Hepatocyte (in vitro differentiated cells): ENCODE data around the gene GPR39. TPM values are rescaled to one million over a fixed set of nuclear protein-coding genes. Genes with fewer than 3 reads are reported as not detected.

Experiments
- DNase-seq: peaks from one replicate; pipeline ENCODE4 v3.0.0-alpha.2; 2016; ENCODE audit warnings: low spot score
- H2AFZ ChIP-seq: fragments of 200-600 bp; sonication (generic); 2 replicates; pipeline ENCODE4 v1.6.0; 2016; ENCODE audit warnings: antibody characterized with exemption, mild to moderate bottlenecking
- H3K27ac ChIP-seq: fragments of 200-600 bp; sonication (generic); 2 replicates; pipeline ENCODE4 v1.5.1; 2016; ENCODE audit warnings: mild to moderate bottlenecking
- H3K27me3 ChIP-seq: fragments of 200-600 bp; sonication (generic); 2 replicates; pipeline ENCODE4 v1.6.1; 2016
- H3K36me3 ChIP-seq: fragments of 200-600 bp; sonication (generic); replicated peaks from 2 replicates; pipeline ENCODE4 v1.5.1; 2016; ENCODE audit warnings: low read depth; ENCODE audit not compliant: insufficient read depth
- H3K4me1 ChIP-seq: fragments of 200-600 bp; sonication (generic); 2 replicates; pipeline ENCODE4 v1.5.1; 2016; ENCODE audit warnings: mild to moderate bottlenecking, moderate library complexity; ENCODE audit not compliant: insufficient read depth
- H3K4me2 ChIP-seq: fragments of 200-600 bp; sonication (generic); 2 replicates; pipeline ENCODE4 v1.6.0; 2016
- H3K4me3 ChIP-seq: fragments of 200-600 bp; sonication (generic); 2 replicates; pipeline ENCODE4 v1.5.1; 2016; ENCODE audit warnings: mild to moderate bottlenecking
- H3K79me2 ChIP-seq: fragments of 200-600 bp; sonication (generic); 2 replicates; pipeline ENCODE4 v1.6.0; 2017; ENCODE audit warnings: mild to moderate bottlenecking
- H3K9me2 ChIP-seq: fragments of 200-600 bp; sonication (generic); replicated peaks from 2 replicates; pipeline ENCODE4 v1.6.0; 2017; ENCODE audit warnings: mild to moderate bottlenecking; ENCODE audit not compliant: insufficient read depth
- H3K9me3 ChIP-seq: fragments of 200-600 bp; sonication (generic); 2 replicates; pipeline ENCODE4 v1.5.1; 2016; ENCODE audit warnings: low read depth, mild to moderate bottlenecking
- H4K20me1 ChIP-seq: fragments of 200-600 bp; sonication (generic); 2 replicates; pipeline ENCODE4 v1.6.0; 2016; ENCODE audit warnings: mild to moderate bottlenecking; ENCODE audit not compliant: insufficient read depth, poor library complexity, severe bottlenecking
- CTCF ChIP-seq: fragments of 200-600 bp; sonication (generic); IDR thresholded peaks from 2 replicates; pipeline ENCODE4 v1.5.1; 2016; ENCODE audit warnings: antibody characterized with exemption, mild to moderate bottlenecking; ENCODE audit not compliant: poor library complexity
- EZH2 ChIP-seq: fragments of 200-600 bp; sonication (generic); IDR thresholded peaks from 2 replicates; pipeline ENCODE4 v1.6.1; 2016; ENCODE audit warnings: antibody characterized with exemption, mild to moderate bottlenecking, borderline replicate concordance
- EZH2phosphoT487 ChIP-seq: fragments of 200-600 bp; sonication (generic); IDR thresholded peaks from one replicate; pipeline ENCODE4 v1.6.1; 2018; ENCODE audit warnings: antibody characterized with exemption, mild to moderate bottlenecking, low read depth, moderate library complexity; ENCODE audit not compliant: unreplicated experiment, severe bottlenecking
- WGBS: methylation state at CpG from one replicate; pipeline ENCODE4 v1.1.6; 2016; ENCODE audit warnings: low lambda C conversion rate; ENCODE audit errors: missing lambda C conversion rate; 5-methylcytosine and 5-hydroxymethylcytosine counted together
- polyA plus RNA-seq: library from polyadenylated mRNA; unstranded; fragments of >200 nt; fragmentation: Nextera tagmentation; extraction: Ambion mirVana; gene quantifications from 2 replicates; pipeline ENCODE4 v1.2.1, GENCODE V29; 2016
- total RNA-seq: library from RNA; depleted of rRNA; stranded (reverse); fragments of >200 nt; gene quantifications from 2 replicates; pipeline ENCODE4 v1.2.3, GENCODE V29; 2014

The GPR39 gene
- total and polyA plus RNA-seq, 2 experiments from 2014 or later: 11.1 to 14.5 TPM

GRCh38 chr2:132681766-132682165, 265.2 kb downstream of the GPR39 start:
- Histone ChIP-seq H3K36me3 (no peaks in the 10 kb centered on the region), H3K4me2 (no peak overlapping the region), H3K9me2 (no peaks in the 10 kb centered on the region), H3K27ac (no peak overlapping the region), H3K79me2 (no peaks in the 10 kb centered on the region), H4K20me1 (no peaks in the 10 kb centered on the region), H2AFZ (no peak overlapping the region), H3K9me3 (no peaks in the 10 kb centered on the region), H3K4me1 (no peaks in the 10 kb centered on the region), H3K4me3 (no peak overlapping the region), H3K27me3 (no peaks in the 10 kb centered on the region)
- no peak for DNase-seq
- 81% methylated on average over 1 of the region's 1 CpG for WGBS
- no peak for TF ChIP-seq EZH2
- no peak for TF ChIP-seq CTCF
- no peak for TF ChIP-seq EZH2phosphoT487

GRCh38 chr2:132690664-132691303, 274.2 kb downstream of the GPR39 start:
- Histone ChIP-seq H3K4me3 (no peak overlapping the region), H4K20me1 (no peaks in the 10 kb centered on the region), H2AFZ (no peak overlapping the region), H3K4me1 (no peaks in the 10 kb centered on the region), H3K9me3 (no peaks in the 10 kb centered on the region), H3K9me2 (no peaks in the 10 kb centered on the region), H3K27me3 (no peaks in the 10 kb centered on the region), H3K27ac (no peak overlapping the region), H3K4me2 (no peak overlapping the region), H3K79me2 (no peaks in the 10 kb centered on the region), H3K36me3 (no peaks in the 10 kb centered on the region)
- TF ChIP-seq EZH2: no peak
- TF ChIP-seq EZH2phosphoT487: no peak
- no peak for TF ChIP-seq CTCF
- WGBS: 90% methylated on average over 1 of the region's 1 CpG
- no peak for DNase-seq

GRCh38 chr2:132691556-132691955, 275.0 kb downstream of the GPR39 start:
- no peaks in the 10 kb centered on the region for H3K4me1 ChIP-seq
- H3K9me3 ChIP-seq: no peaks in the 10 kb centered on the region
- 76% methylated on average over 4 of the region's 4 CpGs for WGBS
- no peak overlapping the region for H2AFZ ChIP-seq
- H3K27me3 ChIP-seq: no peaks in the 10 kb centered on the region
- no peaks in the 10 kb centered on the region for H3K36me3 ChIP-seq
- no peaks in the 10 kb centered on the region for H4K20me1 ChIP-seq
- no peaks in the 10 kb centered on the region for H3K9me2 ChIP-seq
- H3K79me2 ChIP-seq: no peaks in the 10 kb centered on the region
- H3K4me3 ChIP-seq: no peak overlapping the region
- DNase-seq: no peak
- TF ChIP-seq CTCF: no peak
- TF ChIP-seq EZH2: no peak
- TF ChIP-seq EZH2phosphoT487: no peak
- H3K27ac ChIP-seq: no peak overlapping the region
- H3K4me2 ChIP-seq: no peak overlapping the region
